K562 (cell line): ENCODE measurements around the gene LAMA5. TPM values are rescaled to one million over a fixed set of nuclear protein-coding genes. Genes with fewer than 3 reads are reported as not detected.
A peak's percentile ranks its signal among the peaks of the same experiment; 100 is the strongest.

ENCODE experiments used
- ATAC-seq: fragments of 200-7000 bp; cut with Tn5 transposase; 3 replicates; pipeline ENCODE4 v1.9.1; 2020; ENCODE audit warnings: moderate library complexity
- BruUV-seq: library from RNA; stranded (reverse); fragments of 400-500 nt; replicated peaks from 2 replicates; lab custom pipeline; 2021; lab: Mats Ljungman, UMichigan
- CTCF ChIA-PET: fragments of 300-600 bp; formaldehyde crosslinking; extraction: SDS; loops from one replicate; lab custom pipeline; 2021; ENCODE audit warnings: low intra/inter-chr PET ratio; lab: Yijun Ruan, JAX
- POLR2A ChIA-PET: fragments of 300-600, 350-650 bp; sonication (Branson Sonifier 250); formaldehyde crosslinking; extraction: SDS; loops from one replicate; lab custom pipeline; 2021; ENCODE audit warnings: antibody characterized with exemption, inconsistent platforms; lab: Yijun Ruan, JAX
- DNase-seq, 4 experiments: peaks; one replicate each; pipeline versions ENCODE4 v3.0.0 to v3.0.0-alpha.2; 2011 to 2018; ENCODE audit warnings: low spot score in 3 of 4, mixed read lengths in 3 of 4; ENCODE audit errors: extremely low read depth in 1 of 4
- FAIRE-seq: peaks from 2 replicates; lab custom pipeline; 2011; peaks lifted over from hg19 to GRCh38; lab: Jason Lieb, UNC
- H2AFZ ChIP-seq: 2 replicates; pipeline ENCODE4 v1.6.0; 2011; ENCODE audit warnings: low read depth, low read length, control low read depth, inconsistent platforms
- H3K27ac ChIP-seq: fragments of 200-600 bp; 3 replicates; pipeline ENCODE4 v1.8.0; 2011; ENCODE audit warnings: low read depth, mild to moderate bottlenecking, control low read depth, inconsistent platforms, low read length, moderate library complexity, mixed read lengths; ENCODE audit errors: extremely low read depth
- H3K27me3 ChIP-seq, 2 experiments: fragments of 300-600 bp in 1 of 2; 2 replicates in 1 of 2; 3 replicates in 1 of 2; pipeline versions ENCODE4 v1.6.0 to v1.8.0; 2011; ENCODE audit warnings: inconsistent platforms in 2 of 2, low read length in 2 of 2, mild to moderate bottlenecking in 1 of 2, mixed read lengths in 1 of 2, moderate library complexity in 1 of 2; ENCODE audit not compliant: control insufficient read depth in 2 of 2, insufficient read depth in 2 of 2
- H3K36me3 ChIP-seq: fragments of 300-600 bp; 3 replicates; pipeline ENCODE4 v1.8.0; 2011; ENCODE audit warnings: mild to moderate bottlenecking, low read length, inconsistent platforms; ENCODE audit not compliant: control insufficient read depth, insufficient read depth
- H3K4me1 ChIP-seq, 2 experiments: fragments of 200-600 bp in 1 of 2; replicated peaks in 1 of 2; 2 replicates in 1 of 2; 3 replicates in 1 of 2; pipeline versions ENCODE4 v1.5.1 to v1.8.0; 2011; ENCODE audit warnings: inconsistent platforms in 2 of 2, low read length in 2 of 2, mild to moderate bottlenecking in 1 of 2, mixed read lengths in 1 of 2, moderate library complexity in 1 of 2; ENCODE audit not compliant: control insufficient read depth in 2 of 2, insufficient read depth in 2 of 2
- H3K4me2 ChIP-seq: 2 replicates; pipeline ENCODE4 v1.6.1; 2011; ENCODE audit warnings: low read length, control low read depth, inconsistent platforms, mixed read lengths; ENCODE audit not compliant: insufficient read depth
- H3K4me3 ChIP-seq: fragments of 200-600 bp; sonication (generic), shearing (Covaris generic); 2 replicates; pipeline ENCODE4 v1.5.1; 2016; ENCODE audit warnings: control low read depth, inconsistent platforms
- H3K79me2 ChIP-seq: fragments of 200-600 bp; 3 replicates; pipeline ENCODE4 v1.8.0; 2011; ENCODE audit warnings: low read length, inconsistent platforms; ENCODE audit not compliant: control insufficient read depth, insufficient read depth
- H3K9ac ChIP-seq, 2 experiments: 2 replicates each; pipeline versions ENCODE4 v1.6.0 to v1.6.1; 2011; ENCODE audit warnings: low read depth in 2 of 2, low read length in 2 of 2, control low read depth in 1 of 2, inconsistent platforms in 1 of 2, mild to moderate bottlenecking in 1 of 2, mixed read lengths in 1 of 2; ENCODE audit not compliant: insufficient read depth in 1 of 2
- H3K9me1 ChIP-seq: one replicate; pipeline ENCODE4 v1.6.0; 2011; ENCODE audit warnings: inconsistent platforms, mild to moderate bottlenecking, low read length, moderate library complexity; ENCODE audit not compliant: control insufficient read depth, insufficient read depth
- H3K9me3 ChIP-seq: replicated peaks from 2 replicates; pipeline ENCODE4 v1.5.1; 2011; ENCODE audit warnings: low read depth, low read length, inconsistent platforms; ENCODE audit not compliant: control insufficient read depth, insufficient read depth
- H4K20me1 ChIP-seq: replicated peaks from 2 replicates; pipeline ENCODE4 v1.6.1; 2011; ENCODE audit warnings: low read length, inconsistent platforms, mixed read lengths; ENCODE audit not compliant: control insufficient read depth, insufficient read depth
- KDM2B ChIP-seq: fragments of 250-450 bp; sonication (Bioruptor Pico); IDR thresholded peaks from 2 replicates; pipeline ENCODE4 v1.8.0; 2021; ENCODE audit warnings: mild to moderate bottlenecking, moderate library complexity
- KLF6 ChIP-seq: fragments of 250-450 bp; sonication (Bioruptor Pico); IDR thresholded peaks from 2 replicates; pipeline ENCODE4 v1.4.0; 2020; ENCODE audit warnings: mild to moderate bottlenecking, moderate library complexity, borderline replicate concordance
- PCBP1 ChIP-seq: fragments of 200-400 bp; formaldehyde crosslinking; IDR thresholded peaks from 2 replicates; pipeline ENCODE4 v1.6.1; 2018; ENCODE audit warnings: mild to moderate bottlenecking, low read depth, low read length; ENCODE audit not compliant: poor library complexity, severe bottlenecking
- POLR2G ChIP-seq: fragments of 200-400 bp; formaldehyde crosslinking; IDR thresholded peaks from 2 replicates; pipeline ENCODE4 v1.6.1; 2017; ENCODE audit warnings: low read depth, mild to moderate bottlenecking, antibody characterized with exemption, low read length, moderate library complexity
- ZNF263 ChIP-seq: sonication (generic); formaldehyde crosslinking; IDR thresholded peaks from 2 replicates; pipeline ENCODE4 v1.8.0; 2022; ENCODE audit warnings: mild to moderate bottlenecking, missing genetic modification reagents, borderline replicate concordance
- WGBS: fragments of 100-300 bp; shearing (Covaris generic); methylation state at CpG from one replicate; pipeline ENCODE4 v1.1.6; 2016; ENCODE audit warnings: low coverage, mixed read lengths; ENCODE audit not compliant: insufficient coverage; ENCODE audit errors: missing lambda C conversion rate; 5-methylcytosine and 5-hydroxymethylcytosine counted together
- in situ Hi-C: fragments of 300-500 bp; cut with MboI; formaldehyde crosslinking; loops from 4 replicates; pipeline ENCODE4 v1.15.0; 2018; ENCODE audit warnings: inconsistent platforms, mixed read lengths
- intact Hi-C: fragments of 100-400 bp; cut with micrococcal nuclease; formaldehyde crosslinking; loops from 2 replicates; pipeline ENCODE4 v1.14.2; 2022
- polyA plus RNA-seq, 8 experiments: library from polyadenylated mRNA; depleted of rRNA in 4 of 8; stranded (reverse) in 5 of 8; unstranded in 3 of 8; fragments of >200 nt; fragmentation: Nextera tagmentation in 2 of 8; fragmentation: Illumina TruSeq in 1 of 8; extraction: Ambion mirVana in 2 of 8; extraction: Trizol in 1 of 8; gene quantifications; 2 replicates each; pipeline versions ENCODE4 v1.2.1 to v1.2.3, GENCODE V29; 2011 to 2014; ENCODE audit warnings: inconsistent platforms in 1 of 8, missing spikeins in 1 of 8
- total RNA-seq, 7 experiments: library from RNA; depleted of rRNA in 6 of 7; stranded (reverse); fragments of >200 nt in 6 of 7; fragmentation: Illumina TruSeq in 2 of 7; extraction: Trizol in 2 of 7; gene quantifications; 2 replicates each; pipeline versions ENCODE4 v1.2.1 to v1.2.3, GENCODE V29; 2011 to 2021; ENCODE audit warnings: low replicate concordance in 1 of 7
- TF ChIP-seq, protein P1 (sequence below): sonication (generic); formaldehyde crosslinking; IDR thresholded peaks from 2 replicates; pipeline ENCODE4 v1.8.1; 2023; ENCODE audit warnings: mild to moderate bottlenecking, missing genetic modification reagents

LAMA5 gene
- total and polyA plus RNA-seq, 9 of the 15 experiments (the other 6 are each of a cell fraction or from before 2014, with no cell fraction given) = 0.31 to 101 (median 7.8) TPM

GRCh38 chr20:62318400-62319345, 48.4 kb downstream of the LAMA5 start:
- Histone ChIP-seq H3K9me1 (peaks cover 3% of the 10 kb centered on the region), H3K36me3 (peaks cover 84% of the 10 kb centered on the region; the same call in 2 of the 3 replicates), H3K27ac (no peak overlapping the region), H3K4me1 (peaks cover 2 to 58% of the 10 kb centered on the region in 2 experiments; a peak in 2 of 5 replicates), H3K9ac (no peak overlapping the region), H2AFZ (no peak overlapping the region), H3K9me3 (no peaks in the 10 kb centered on the region), H3K79me2 (no peaks in the 10 kb centered on the region), H3K4me2 (no peak overlapping the region), H3K4me3 (no peak overlapping the region), H4K20me1 (no peaks in the 10 kb centered on the region), H3K27me3 (no peaks in the 10 kb centered on the region)
- no TSS peak for BruUV-seq
- DNase-seq = no peak
- WGBS = 98% methylated on average over 15 of the region's 36 CpGs
- no peak for ATAC-seq
- in situ Hi-C loops = no loop called here
- intact Hi-C loops = no loop called here
- ChIA-PET CTCF (no interaction called here), POLR2A (interaction anchor here (0.5 kb wide), 1 partner anchor 64 kb away, joined by 3 read pairs; no protein-coding TSS in a partner anchor)
- no peak for FAIRE-seq
- peak; percentile 79 for TF ChIP-seq ZNF263 (CRISPR knock-in tag)
- TF ChIP-seq, protein P1, sequence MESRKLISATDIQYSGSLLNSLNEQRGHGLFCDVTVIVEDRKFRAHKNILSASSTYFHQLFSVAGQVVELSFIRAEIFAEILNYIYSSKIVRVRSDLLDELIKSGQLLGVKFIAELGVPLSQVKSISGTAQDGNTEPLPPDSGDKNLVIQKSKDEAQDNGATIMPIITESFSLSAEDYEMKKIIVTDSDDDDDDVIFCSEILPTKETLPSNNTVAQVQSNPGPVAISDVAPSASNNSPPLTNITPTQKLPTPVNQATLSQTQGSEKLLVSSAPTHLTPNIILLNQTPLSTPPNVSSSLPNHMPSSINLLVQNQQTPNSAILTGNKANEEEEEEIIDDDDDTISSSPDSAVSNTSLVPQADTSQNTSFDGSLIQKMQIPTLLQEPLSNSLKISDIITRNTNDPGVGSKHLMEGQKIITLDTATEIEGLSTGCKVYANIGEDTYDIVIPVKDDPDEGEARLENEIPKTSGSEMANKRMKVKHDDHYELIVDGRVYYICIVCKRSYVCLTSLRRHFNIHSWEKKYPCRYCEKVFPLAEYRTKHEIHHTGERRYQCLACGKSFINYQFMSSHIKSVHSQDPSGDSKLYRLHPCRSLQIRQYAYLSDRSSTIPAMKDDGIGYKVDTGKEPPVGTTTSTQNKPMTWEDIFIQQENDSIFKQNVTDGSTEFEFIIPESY (CRISPR knock-in tag) = peak; percentile 46
- no peak for TF ChIP-seq KLF6
- TF ChIP-seq POLR2G = peak; percentile 24; the same call in 1 of the 2 replicates
- no peak for TF ChIP-seq KDM2B (CRISPR knock-in tag)
- TF ChIP-seq PCBP1 = peak; percentile 65
